HPDE6-E6E7 (cell line): ENCODE data around the gene SEBOX.

Source experiments
- DNase-seq: peaks from one replicate; pipeline ENCODE4 v3.0.0; 2011; ENCODE audit warnings: missing footprints; ENCODE audit errors: extremely low spot score

Gene SEBOX

GRCh38 chr17:28394337-28395116, 29.5 kb upstream of the SEBOX start:
- no peak for DNase-seq

- no peak for DNase-seq
Observed at GRCh38 chr17:28392491-28392890, 27.5 kb upstream of the SEBOX start.

GRCh38 chr17:28391401-28391800, 26.4 kb upstream of the SEBOX start:
- DNase-seq = no peak

- DNase-seq = no peak
Observed at GRCh38 chr17:28390984-28391383, 26.0 kb upstream of the SEBOX start.

GRCh38 chr17:28390563-28390962, 25.6 kb upstream of the SEBOX start:
- DNase-seq = no peak

GRCh38 chr17:28390141-28390540, 25.1 kb upstream of the SEBOX start:
- DNase-seq = no peak

- DNase-seq = no peak
Observed at GRCh38 chr17:28388106-28388505, 23.1 kb upstream of the SEBOX start.

- DNase-seq = no peak
Observed at GRCh38 chr17:28386391-28386790, 21.4 kb upstream of the SEBOX start.

GRCh38 chr17:28385406-28385805, 20.4 kb upstream of the SEBOX start:
- no peak for DNase-seq

GRCh38 chr17:28385037-28385400, 20.0 kb upstream of the SEBOX start:
- DNase-seq = no peak

- no peak for DNase-seq
Observed at GRCh38 chr17:28384281-28385036, 19.5 kb upstream of the SEBOX start.

GRCh38 chr17:28381141-28381825, 16.3 kb upstream of the SEBOX start:
- DNase-seq = no peak

- DNase-seq = peak; percentile 71
Observed at GRCh38 chr17:28379814-28380801, 15.1 kb upstream of the SEBOX start.

- DNase-seq = no peak
Observed at GRCh38 chr17:28372945-28373274, 7.9 kb upstream of the SEBOX start.

- DNase-seq = no peak
Observed at GRCh38 chr17:28372203-28372944, 7.4 kb upstream of the SEBOX start.

- DNase-seq = no peak
Observed at GRCh38 chr17:28371245-28372202, 6.5 kb upstream of the SEBOX start, which contains the start of gene SARM1. SARM1 (plus strand) TSS chr17:28371694; CDS start chr17:28372033, 339 bp downstream.

GRCh38 chr17:28370744-28371103, 5.7 kb upstream of the SEBOX start:
- no peak for DNase-seq

- no peak for DNase-seq
Observed at GRCh38 chr17:28370035-28370743, 5.2 kb upstream of the SEBOX start, which contains the start of gene VTN. VTN (minus strand) TSS chr17:28370307; CDS start chr17:28370203, 104 bp downstream.

- no peak for DNase-seq
Observed at GRCh38 chr17:28369684-28370034, 4.7 kb upstream of the SEBOX start.
